Panc1 (cell line): ENCODE measurements around the gene PARD3.

Experiments used
- SIN3A ChIP-seq: IDR thresholded peaks from 2 replicates; pipeline ENCODE4 v1.6.1; 2012; ENCODE audit warnings: low read depth, mild to moderate bottlenecking, low read length, moderate library complexity, borderline replicate concordance; ENCODE audit not compliant: insufficient read depth
- TF ChIP-seq, protein P1 (sequence below), 2 experiments: IDR thresholded peaks; 2 replicates each; pipeline ENCODE4 v1.6.1; 2011 to 2012; ENCODE audit warnings: low read depth in 2 of 2, control low read depth in 1 of 2, low read length in 1 of 2, mild to moderate bottlenecking in 1 of 2, moderate library complexity in 1 of 2; ENCODE audit not compliant: insufficient read depth in 1 of 2
- TF ChIP-seq, protein P2 (sequence below): fragments of 450-650 bp; IDR thresholded peaks from 2 replicates; pipeline ENCODE4 v1.5.1; 2017; ENCODE audit warnings: mild to moderate bottlenecking

DNA sequence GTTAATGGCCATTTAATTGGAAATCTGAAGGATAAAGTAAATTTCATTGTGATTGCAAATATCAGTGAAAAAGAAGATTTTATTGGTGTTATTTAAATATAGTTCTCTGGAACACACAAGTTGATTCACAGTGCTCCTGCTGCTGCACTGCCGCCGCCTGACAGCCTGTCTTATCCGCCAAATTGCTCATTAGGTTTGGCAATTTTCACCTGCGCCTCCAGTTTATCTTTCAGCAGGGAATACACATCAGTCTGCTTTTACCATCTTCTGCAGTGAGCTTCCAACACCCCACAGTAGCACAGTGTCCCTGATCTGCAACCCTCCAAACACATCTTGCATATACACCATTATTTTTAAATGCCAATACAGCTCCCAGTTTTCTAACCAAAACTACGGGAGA is 308.3 kb downstream of the PARD3 start:
- TF ChIP-seq SIN3A, result no peak
- TF ChIP-seq, protein P1, sequence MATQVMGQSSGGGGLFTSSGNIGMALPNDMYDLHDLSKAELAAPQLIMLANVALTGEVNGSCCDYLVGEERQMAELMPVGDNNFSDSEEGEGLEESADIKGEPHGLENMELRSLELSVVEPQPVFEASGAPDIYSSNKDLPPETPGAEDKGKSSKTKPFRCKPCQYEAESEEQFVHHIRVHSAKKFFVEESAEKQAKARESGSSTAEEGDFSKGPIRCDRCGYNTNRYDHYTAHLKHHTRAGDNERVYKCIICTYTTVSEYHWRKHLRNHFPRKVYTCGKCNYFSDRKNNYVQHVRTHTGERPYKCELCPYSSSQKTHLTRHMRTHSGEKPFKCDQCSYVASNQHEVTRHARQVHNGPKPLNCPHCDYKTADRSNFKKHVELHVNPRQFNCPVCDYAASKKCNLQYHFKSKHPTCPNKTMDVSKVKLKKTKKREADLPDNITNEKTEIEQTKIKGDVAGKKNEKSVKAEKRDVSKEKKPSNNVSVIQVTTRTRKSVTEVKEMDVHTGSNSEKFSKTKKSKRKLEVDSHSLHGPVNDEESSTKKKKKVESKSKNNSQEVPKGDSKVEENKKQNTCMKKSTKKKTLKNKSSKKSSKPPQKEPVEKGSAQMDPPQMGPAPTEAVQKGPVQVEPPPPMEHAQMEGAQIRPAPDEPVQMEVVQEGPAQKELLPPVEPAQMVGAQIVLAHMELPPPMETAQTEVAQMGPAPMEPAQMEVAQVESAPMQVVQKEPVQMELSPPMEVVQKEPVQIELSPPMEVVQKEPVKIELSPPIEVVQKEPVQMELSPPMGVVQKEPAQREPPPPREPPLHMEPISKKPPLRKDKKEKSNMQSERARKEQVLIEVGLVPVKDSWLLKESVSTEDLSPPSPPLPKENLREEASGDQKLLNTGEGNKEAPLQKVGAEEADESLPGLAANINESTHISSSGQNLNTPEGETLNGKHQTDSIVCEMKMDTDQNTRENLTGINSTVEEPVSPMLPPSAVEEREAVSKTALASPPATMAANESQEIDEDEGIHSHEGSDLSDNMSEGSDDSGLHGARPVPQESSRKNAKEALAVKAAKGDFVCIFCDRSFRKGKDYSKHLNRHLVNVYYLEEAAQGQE (IDR thresholded peaks at IDR 0.05; ENCODE audit: insufficient read depth in 1 of 2, low read depth in 2 of 2, low read length in 1 of 2), result no peak
- TF ChIP-seq, protein P2, sequence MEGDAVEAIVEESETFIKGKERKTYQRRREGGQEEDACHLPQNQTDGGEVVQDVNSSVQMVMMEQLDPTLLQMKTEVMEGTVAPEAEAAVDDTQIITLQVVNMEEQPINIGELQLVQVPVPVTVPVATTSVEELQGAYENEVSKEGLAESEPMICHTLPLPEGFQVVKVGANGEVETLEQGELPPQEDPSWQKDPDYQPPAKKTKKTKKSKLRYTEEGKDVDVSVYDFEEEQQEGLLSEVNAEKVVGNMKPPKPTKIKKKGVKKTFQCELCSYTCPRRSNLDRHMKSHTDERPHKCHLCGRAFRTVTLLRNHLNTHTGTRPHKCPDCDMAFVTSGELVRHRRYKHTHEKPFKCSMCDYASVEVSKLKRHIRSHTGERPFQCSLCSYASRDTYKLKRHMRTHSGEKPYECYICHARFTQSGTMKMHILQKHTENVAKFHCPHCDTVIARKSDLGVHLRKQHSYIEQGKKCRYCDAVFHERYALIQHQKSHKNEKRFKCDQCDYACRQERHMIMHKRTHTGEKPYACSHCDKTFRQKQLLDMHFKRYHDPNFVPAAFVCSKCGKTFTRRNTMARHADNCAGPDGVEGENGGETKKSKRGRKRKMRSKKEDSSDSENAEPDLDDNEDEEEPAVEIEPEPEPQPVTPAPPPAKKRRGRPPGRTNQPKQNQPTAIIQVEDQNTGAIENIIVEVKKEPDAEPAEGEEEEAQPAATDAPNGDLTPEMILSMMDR, result no peak
